Measurements from ENCODE around the gene NR2F2.

The NR2F2 gene

GRCh38 chr15:96341513-96342405 lies 11.3 kb downstream of the NR2F2 start:
- POLR2A ChIA-PET, result interaction anchor here (0.5 kb wide), 1 partner anchor 257 kb away, joined by 3 read pairs; no protein-coding TSS in a partner anchor
- DNase-seq (ENCODE audit: extremely low spot score), result no peak

GRCh38 chr15:96342406-96343112 lies 12.1 kb downstream of the NR2F2 start:
- no peak for DNase-seq (ENCODE audit: extremely low spot score)
- ChIA-PET CTCF (interaction anchor here (1.1 to 3.6 kb wide), 3 partner anchors 14 to 15 kb away, joined by 6 to 20 read pairs (median 6); no protein-coding TSS in a partner anchor), POLR2A (no interaction called here)
- no peak for TF ChIP-seq CTCF (IDR thresholded peaks at IDR 0.05; ENCODE audit: control extremely low read depth, extremely low read depth, low read depth, missing control alignments)

More at GRCh38 chr15:96341513-96342405, 11.3 kb downstream of the NR2F2 start:
- TF ChIP-seq CTCF (IDR thresholded peaks at IDR 0.05; ENCODE audit: control extremely low read depth, extremely low read depth, low read depth, missing control alignments), result no peak
- CTCF ChIA-PET, result interaction anchor here (1.3 to 3.6 kb wide), 2 partner anchors 14 kb away, joined by 6 to 20 read pairs; no protein-coding TSS in a partner anchor

- POLR2A ChIA-PET, result no interaction called here
- CTCF ChIA-PET, result interaction anchor here (1.0 to 3.6 kb wide), 3 partner anchors 13 to 1083 kb away, joined by 4 to 20 read pairs (median 6); no protein-coding TSS in a partner anchor
Measured at GRCh38 chr15:96343113-96344059, 12.9 kb downstream of the NR2F2 start.

GRCh38 chr15:96344060-96344705 lies 13.7 kb downstream of the NR2F2 start:
- CTCF ChIA-PET, result interaction anchor here (0.9 to 3.6 kb wide), 8 partner anchors 9 to 1084 kb away, joined by 3 to 21 read pairs (median 6); no protein-coding TSS in a partner anchor
- POLR2A ChIA-PET, result no interaction called here
- no peak for TF ChIP-seq CTCF (IDR thresholded peaks at IDR 0.05; ENCODE audit: control extremely low read depth, extremely low read depth, low read depth, missing control alignments)
- DNase-seq (ENCODE audit: extremely low spot score), result no peak

More at GRCh38 chr15:96343113-96344059, 12.9 kb downstream of the NR2F2 start:
- TF ChIP-seq CTCF (IDR thresholded peaks at IDR 0.05; ENCODE audit: control extremely low read depth, extremely low read depth, low read depth, missing control alignments), result no peak
- no peak for DNase-seq (ENCODE audit: extremely low spot score)

GRCh38 chr15:96344706-96345559 lies 14.4 kb downstream of the NR2F2 start:
- no peak for TF ChIP-seq CTCF (IDR thresholded peaks at IDR 0.05; ENCODE audit: control extremely low read depth, extremely low read depth, low read depth, missing control alignments)
- DNase-seq (ENCODE audit: extremely low spot score), result no peak
- POLR2A ChIA-PET, result no interaction called here
- CTCF ChIA-PET, result interaction anchor here (0.9 to 3.1 kb wide), 6 partner anchors 10 to 1085 kb away, joined by 3 to 21 read pairs (median 8); no protein-coding TSS in a partner anchor

All from GM10248 (cell line).